GM18907 (cell line): ENCODE data around the gene ST6GAL1.
A peak's percentile ranks its signal among the peaks of the same experiment; 100 is the strongest.

Source experiments
- ATAC-seq: cut with Tn5 transposase; IDR thresholded peaks from one replicate; pipeline ENCODE4 v1.9.1; 2021; ENCODE audit warnings: mild to moderate bottlenecking, moderate library complexity; ENCODE audit not compliant: unreplicated experiment

ST6GAL1 gene

DNA sequence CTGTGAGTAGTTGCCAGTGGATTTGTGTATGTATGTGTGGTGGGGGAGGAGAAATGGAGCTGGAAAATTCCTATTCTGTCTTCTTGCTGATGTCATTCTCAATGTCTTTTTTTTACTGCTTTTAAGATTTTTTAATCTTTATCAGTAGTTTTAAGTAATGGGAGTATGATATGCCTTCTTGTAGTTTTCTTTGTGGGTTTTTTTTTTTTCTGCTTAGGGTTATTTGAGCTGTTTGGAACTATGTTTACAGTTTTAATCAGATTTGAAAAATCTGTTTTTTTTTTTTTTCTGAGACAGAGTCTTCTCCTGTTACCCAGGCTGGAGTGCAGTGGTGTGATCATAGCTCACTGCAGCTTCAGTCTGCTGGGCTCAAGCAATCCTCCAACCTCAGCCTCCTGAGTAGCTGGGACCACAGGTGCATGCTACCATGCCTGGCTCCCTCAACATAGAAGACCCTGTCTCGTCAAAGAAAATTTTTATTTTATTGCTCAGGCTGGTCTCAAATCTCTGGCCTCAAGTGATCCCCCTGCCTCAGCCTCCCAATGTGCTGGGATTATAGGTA lies 171.8 kb downstream of the ST6GAL1 start:
- no peak for ATAC-seq

DNA sequence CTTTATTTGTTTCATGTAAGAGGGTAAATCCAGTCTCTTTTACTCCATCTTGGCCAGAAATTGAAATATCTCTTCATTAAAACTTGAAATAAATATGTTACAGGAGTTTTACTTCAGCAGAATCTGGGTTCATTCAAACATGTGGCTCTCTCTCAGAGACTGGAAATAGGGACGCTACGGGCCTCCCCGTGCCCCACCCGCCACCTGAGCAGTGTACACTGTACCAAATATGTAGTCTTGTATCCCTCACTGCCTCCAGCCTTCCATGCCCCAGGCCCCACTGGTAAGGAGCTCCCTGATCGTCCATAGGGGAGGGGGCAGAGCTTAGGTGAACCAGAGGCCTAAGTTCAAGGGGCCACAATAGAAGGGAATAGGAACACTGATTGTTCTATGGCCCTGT lies 172.9 kb downstream of the ST6GAL1 start:
- no peak for ATAC-seq

DNA sequence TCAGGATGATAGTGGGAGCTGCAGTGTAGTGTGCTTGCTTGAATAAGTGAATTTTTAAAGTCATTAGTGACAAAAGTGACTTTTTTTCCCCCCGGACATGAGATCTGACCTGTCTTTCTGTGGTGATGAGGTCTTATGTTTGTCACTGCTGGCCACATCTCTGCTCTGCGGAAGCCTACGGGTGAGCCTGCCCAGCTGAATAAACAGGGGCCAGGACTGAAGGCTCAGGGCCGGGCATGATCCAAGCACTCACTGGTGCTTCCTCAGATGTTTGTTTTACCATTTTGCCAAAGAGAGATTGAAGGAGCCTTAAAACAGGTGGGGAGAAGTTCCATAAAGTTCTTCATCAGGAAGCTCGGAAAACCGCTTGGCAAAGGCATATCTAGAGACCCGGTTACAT lies 174.0 kb downstream of the ST6GAL1 start:
- no peak for ATAC-seq

DNA sequence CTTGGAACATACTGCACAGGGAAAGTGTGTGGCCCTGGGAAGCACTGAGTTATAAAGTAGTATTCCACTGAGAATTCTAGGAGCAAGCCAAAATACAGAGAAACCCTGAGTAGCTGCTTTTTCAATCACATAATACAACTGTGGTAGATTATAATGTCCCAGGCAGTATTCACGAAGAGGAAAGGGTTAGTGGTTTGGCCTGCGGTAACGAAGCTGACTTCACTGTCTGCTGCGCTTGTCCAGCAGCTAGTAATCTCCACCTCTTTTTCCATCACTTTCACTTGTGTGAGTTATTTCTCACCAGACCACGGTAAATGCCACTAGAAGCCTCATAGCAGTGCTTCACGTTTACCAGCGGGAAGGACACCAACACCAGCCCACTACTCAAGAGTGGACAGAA lies 174.6 kb downstream of the ST6GAL1 start:
- ATAC-seq = no peak

DNA sequence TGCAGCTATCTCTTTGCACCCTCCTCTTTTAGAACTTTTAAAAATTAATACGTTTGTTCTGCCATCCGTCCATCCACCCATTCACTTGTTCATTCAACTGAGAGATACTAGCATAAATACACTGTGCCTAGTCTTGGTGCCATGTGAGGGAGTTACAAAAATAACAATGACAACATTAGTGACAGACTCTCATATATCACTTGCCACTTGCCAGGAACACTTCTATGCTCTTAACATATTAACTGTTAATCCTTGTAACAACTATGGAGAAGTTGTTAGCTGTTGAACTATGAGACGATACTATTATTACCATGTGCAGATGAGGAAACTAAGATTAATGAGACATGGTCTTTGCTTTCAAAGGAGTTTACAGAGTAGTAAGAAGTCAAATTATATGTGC lies 175.4 kb downstream of the ST6GAL1 start:
- no peak for ATAC-seq

DNA sequence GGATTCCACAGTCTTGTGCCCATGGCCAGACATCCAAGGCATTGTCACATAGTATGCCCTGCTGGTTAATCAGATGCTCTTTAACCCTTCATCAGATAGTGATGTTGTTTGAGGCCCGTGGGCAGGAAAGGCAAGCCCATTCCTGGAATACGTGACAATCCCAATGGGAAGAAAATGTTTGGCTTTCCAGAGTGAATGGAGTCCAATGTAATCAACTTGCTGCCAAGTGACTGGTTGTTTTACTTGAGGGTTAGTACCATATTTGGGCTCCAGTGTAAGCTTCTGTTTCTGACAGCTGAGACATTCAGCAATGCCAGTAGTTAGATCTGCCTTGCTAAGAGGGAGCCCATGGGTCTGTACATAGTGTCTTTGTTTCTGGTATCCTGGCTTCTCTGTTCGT lies 177.7 kb downstream of the ST6GAL1 start:
- ATAC-seq = no peak

DNA sequence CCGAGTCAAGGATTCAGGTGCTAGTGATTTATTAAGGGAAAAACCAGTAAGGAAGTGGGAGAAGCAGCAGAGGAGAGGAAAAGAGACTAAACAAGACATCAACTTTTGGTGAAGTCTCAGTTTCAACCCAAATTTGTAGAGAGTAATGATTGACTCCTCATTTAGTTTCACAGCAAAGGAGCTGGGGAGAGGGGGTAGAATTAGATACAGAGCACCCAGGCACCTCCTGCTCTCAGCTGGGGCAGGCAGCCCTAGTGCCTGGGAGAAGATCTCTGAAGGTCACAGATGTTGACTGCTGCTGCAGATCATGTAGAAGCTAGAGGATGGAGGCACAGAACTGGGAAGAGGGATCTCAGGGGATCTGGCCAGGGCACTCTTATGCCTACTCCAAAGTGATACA lies 179.8 kb downstream of the ST6GAL1 start:
- no peak for ATAC-seq

DNA sequence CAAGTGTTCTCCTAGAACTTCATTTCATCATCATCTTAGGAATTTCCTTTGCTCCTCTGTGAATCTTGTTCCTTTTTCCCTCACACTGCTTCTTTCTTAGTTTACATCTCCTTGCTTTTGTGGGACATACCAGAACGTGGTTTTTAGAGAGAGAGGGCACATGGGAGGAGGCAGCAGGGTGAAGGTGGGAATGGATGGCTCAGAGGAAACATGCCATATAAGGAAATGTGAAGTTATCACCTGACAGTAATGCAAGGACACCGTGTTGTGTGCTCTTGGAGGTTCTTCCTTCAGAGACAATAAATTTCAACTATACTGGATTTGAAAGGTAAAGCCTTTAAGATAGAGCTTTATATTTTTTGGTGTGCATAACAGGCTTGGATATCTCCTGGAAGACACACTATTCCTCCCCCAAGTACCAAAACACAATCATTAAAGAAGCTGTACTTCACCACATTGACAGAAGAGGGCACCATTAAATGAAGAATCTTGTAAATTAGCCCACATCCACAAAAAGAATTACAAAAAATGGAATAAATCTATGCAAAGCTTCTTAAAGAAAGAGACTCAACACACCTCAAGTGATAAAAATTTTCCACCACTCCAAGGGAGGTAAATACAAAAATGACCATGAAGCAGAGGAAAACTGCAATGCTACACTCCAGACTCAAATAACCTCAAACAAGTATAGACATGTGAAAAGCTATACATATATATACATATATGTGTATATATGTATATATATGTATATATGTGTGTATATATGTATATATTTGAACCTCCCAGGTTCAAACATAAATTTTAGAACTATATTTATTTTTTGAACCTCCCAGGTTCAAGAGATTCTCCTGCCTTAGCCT lies 182.8 kb downstream of the ST6GAL1 start:
- ATAC-seq = no peak

DNA sequence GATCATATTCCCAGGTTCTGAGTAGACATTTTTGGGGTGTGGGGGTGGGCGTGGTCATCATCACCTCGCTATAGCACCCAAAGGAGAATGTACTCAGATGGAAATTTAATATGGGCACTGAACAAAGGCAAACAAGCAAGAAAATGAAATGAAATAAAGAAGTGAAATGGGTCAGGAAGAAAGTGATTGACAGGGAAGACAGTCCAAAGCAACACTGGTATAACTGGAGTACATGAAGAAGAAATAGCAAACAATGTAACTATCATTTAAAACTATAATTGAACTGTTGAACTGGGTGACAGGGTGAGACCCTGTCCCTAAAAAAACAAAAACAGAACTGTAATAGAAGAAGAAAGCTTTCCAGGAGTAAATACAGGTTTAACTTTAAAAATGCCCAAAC lies 184.2 kb downstream of the ST6GAL1 start:
- ATAC-seq = no peak

DNA sequence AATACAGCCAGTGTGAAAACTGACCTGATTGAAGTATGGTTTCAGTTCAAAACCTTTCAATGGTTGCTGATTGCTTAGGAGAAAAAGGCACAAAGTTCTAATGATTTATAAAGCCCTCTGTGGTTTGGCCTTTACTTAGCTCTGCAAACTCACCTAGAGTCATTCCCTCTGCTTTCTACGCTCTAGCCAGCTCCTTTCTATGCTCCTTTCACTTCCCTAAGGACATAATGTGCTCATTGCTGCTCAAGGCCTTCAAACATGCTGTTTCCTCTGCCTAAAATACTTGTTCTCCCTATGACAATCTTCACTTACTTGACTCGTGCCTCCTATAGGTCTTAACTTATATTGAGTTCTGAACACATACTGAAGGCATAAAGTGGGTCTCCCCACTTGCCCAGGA lies 190.0 kb downstream of the ST6GAL1 start:
- ATAC-seq = no peak

DNA sequence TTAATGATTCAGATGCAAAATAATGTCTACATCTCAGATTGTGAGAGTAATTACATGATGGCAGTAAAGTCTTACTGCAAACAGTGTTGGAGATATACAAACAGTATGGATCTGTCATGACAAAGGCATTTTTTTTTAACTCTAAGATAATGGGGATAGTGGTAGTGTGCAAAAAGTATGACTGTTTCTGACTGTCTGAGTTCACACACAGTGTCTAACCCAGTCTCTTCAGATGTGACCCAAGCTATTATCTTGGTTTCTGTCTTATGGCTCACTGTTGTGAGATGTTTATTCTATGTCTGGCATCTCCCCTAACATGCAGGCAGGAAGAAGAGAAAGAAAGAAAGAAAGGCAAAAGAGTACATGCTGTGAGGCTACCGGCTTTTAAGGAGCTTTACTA lies 191.9 kb downstream of the ST6GAL1 start:
- ATAC-seq = no peak

DNA sequence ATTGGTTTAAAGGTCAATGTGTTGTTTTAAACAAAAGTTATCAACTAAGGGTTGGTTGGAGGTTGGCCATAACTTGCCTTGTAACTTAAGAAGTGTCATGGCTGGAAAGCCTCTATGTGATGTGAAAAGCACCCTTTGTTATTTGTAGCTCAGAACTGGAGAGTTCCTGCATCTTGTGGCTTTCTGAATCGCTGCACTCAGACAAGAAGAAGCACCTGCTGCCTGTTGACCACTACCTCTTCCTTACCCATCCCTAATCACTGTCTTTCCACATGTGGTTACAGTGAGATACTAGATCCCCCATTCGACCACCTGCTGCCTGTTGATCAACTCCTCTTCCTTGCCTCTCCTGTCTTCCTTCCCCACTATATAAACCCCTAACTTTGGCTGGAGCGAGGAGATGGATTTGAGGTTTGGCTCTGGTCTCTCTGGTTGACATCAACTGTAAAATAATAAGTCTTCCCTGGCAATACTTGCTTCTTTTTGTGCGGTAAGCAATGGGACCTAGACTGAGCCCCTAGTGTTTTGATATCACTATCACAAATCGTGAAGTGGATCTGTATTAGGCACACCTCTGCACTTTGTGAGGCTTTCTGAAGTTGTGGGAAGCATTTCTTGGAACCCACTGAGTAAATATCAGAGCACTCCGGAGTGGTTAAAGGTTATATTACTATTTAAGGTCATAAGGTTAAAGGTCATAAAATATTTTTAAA lies 195.1 kb downstream of the ST6GAL1 start:
- peak; percentile 75 for ATAC-seq
